Measurements from ENCODE around the gene DEUP1.

DNA sequence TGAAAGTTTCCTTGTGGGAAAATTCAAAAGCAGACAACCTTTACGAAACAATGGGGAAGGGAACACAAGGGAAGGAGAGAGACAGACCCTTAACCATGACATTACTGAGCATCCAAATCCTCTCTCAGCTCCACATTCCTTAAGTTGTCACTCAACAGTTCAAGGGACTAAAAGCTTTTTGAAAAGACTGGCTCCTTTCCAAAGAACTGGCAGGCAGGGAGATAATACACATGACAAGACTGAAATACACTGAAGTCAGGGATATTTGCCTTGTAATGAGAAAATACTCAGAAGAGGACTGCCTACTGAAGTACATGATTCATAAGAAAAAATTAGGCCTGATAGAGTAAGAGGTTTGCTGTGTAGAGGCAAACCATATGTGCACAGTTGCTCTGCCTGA, 143.6 kb downstream of the DEUP1 start:
- TF ChIP-seq, protein P1, sequence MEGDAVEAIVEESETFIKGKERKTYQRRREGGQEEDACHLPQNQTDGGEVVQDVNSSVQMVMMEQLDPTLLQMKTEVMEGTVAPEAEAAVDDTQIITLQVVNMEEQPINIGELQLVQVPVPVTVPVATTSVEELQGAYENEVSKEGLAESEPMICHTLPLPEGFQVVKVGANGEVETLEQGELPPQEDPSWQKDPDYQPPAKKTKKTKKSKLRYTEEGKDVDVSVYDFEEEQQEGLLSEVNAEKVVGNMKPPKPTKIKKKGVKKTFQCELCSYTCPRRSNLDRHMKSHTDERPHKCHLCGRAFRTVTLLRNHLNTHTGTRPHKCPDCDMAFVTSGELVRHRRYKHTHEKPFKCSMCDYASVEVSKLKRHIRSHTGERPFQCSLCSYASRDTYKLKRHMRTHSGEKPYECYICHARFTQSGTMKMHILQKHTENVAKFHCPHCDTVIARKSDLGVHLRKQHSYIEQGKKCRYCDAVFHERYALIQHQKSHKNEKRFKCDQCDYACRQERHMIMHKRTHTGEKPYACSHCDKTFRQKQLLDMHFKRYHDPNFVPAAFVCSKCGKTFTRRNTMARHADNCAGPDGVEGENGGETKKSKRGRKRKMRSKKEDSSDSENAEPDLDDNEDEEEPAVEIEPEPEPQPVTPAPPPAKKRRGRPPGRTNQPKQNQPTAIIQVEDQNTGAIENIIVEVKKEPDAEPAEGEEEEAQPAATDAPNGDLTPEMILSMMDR (IDR thresholded peaks at IDR 0.05): no peak
- no peak for TF ChIP-seq POLR2A (IDR thresholded peaks at IDR 0.05)
